ENCODE results near the gene PRR32.
"Not testable (repeated sequence)": the region's sequence is repeated elsewhere in the genome, so short reads cannot be mapped to it uniquely, and the experiment has no call there.

PRR32 gene

GRCh38 chrX:126799059-126799458, 20.5 kb upstream of the PRR32 start:
- H3K27me3 ChIP-seq (ENCODE audit: insufficient read depth, poor library complexity, severe bottlenecking): no peaks in the 10 kb centered on the region
- no peak for TF ChIP-seq GABPA (IDR thresholded peaks at IDR 0.05; ENCODE audit: low read depth)
- no peak for TF ChIP-seq CTCF (IDR thresholded peaks at IDR 0.05; ENCODE audit: insufficient read depth, low read length)
- no peak for TF ChIP-seq POLR2AphosphoS5 (IDR thresholded peaks at IDR 0.05; ENCODE audit: low read depth)
- TF ChIP-seq SPI1 (IDR thresholded peaks at IDR 0.05; ENCODE audit: borderline replicate concordance, low read depth): no peak
- TF ChIP-seq REST (IDR thresholded peaks at IDR 0.05; ENCODE audit: insufficient replicate concordance, low read depth): no peak
- H3K4me3 ChIP-seq (replicated peaks; ENCODE audit: insufficient read depth, low read length): no peak overlapping the region
- no peak overlapping the region for H3K27ac ChIP-seq (replicated peaks)
- no peak for DNase-seq (ENCODE audit: low read depth in 1 of 2, low spot score in 1 of 2)

- not testable (repeated sequence) for DNase-seq (ENCODE audit: low read depth in 1 of 2, low spot score in 1 of 2); H3K4me3 ChIP-seq (replicated peaks; ENCODE audit: insufficient read depth, low read length); H3K27me3 ChIP-seq (ENCODE audit: insufficient read depth, poor library complexity, severe bottlenecking); H3K27ac ChIP-seq (replicated peaks)
Measured at GRCh38 chrX:126806784-126807183, 12.7 kb upstream of the PRR32 start.

- TF ChIP-seq CTCF (IDR thresholded peaks at IDR 0.05; ENCODE audit: insufficient read depth, low read length) (no peak), REST (IDR thresholded peaks at IDR 0.05; ENCODE audit: insufficient replicate concordance, low read depth) (no peak), GABPA (IDR thresholded peaks at IDR 0.05; ENCODE audit: low read depth) (no peak), POLR2AphosphoS5 (IDR thresholded peaks at IDR 0.05; ENCODE audit: low read depth) (no peak)
- H3K27ac ChIP-seq (replicated peaks): no peak overlapping the region
- DNase-seq (ENCODE audit: low read depth in 1 of 2, low spot score in 1 of 2): no peak
- H3K4me3 ChIP-seq (replicated peaks; ENCODE audit: insufficient read depth, low read length): no peak overlapping the region
- no peaks in the 10 kb centered on the region for H3K27me3 ChIP-seq (ENCODE audit: insufficient read depth, poor library complexity, severe bottlenecking)
Measured at GRCh38 chrX:126815806-126816205, 3.7 kb upstream of the PRR32 start.

- TF ChIP-seq SPI1 (IDR thresholded peaks at IDR 0.05; ENCODE audit: borderline replicate concordance, low read depth) (no peak), CTCF (IDR thresholded peaks at IDR 0.05; ENCODE audit: insufficient read depth, low read length) (no peak), REST (IDR thresholded peaks at IDR 0.05; ENCODE audit: insufficient replicate concordance, low read depth) (no peak), GABPA (IDR thresholded peaks at IDR 0.05; ENCODE audit: low read depth) (no peak), POLR2AphosphoS5 (IDR thresholded peaks at IDR 0.05; ENCODE audit: low read depth) (no peak)
- DNase-seq (ENCODE audit: low read depth in 1 of 2, low spot score in 1 of 2): no peak
- H3K27me3 ChIP-seq (ENCODE audit: insufficient read depth, poor library complexity, severe bottlenecking): no peaks in the 10 kb centered on the region
Measured at GRCh38 chrX:126820700-126821420, 1.3 kb downstream of the PRR32 start.

More at GRCh38 chrX:126820700-126821420, 1.3 kb downstream of the PRR32 start:
- no peak overlapping the region for H3K27ac ChIP-seq (replicated peaks)
- H3K4me3 ChIP-seq (replicated peaks; ENCODE audit: insufficient read depth, low read length): no peak overlapping the region
